ENCODE data around the gene TRMT112.

The TRMT112 gene

DNA sequence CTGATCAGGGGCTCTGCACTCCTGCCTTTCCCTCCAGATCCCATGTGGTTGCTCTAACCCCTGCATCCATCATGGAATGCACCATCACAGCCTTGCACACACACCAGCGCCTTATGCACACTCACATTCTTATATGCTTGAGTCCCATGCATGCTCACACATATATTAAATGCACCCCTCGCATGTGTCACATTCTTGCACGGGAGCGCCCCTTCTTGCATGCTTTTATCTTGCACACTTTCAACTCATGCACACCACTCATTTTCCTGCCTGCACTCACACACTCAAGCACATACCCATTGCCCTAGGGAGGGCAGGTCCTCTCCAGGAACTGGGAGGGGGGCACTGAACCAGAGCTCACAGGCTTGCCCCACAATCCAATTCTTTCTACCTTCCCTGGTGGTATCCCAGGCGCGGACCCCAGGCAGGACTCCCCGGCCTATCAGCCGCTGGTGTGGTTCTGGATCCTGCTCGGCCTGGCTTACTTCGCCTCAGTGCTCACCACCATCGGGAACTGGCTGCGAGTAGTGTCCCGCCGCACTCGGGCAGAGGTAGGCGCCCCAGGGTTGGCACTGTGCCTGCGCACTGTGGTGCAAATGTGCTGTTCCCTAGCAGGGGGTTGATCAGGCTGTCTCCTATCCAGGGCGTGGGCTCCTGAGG lies 19.5 kb downstream of the TRMT112 start:
- peaks cover 95% of the 10 kb centered on the region for H3K27me3 ChIP-seq
- H3K36me3 ChIP-seq: no peaks in the 10 kb centered on the region
- H3K4me3 ChIP-seq (ENCODE audit: low read depth in 1 of 2, low read length in 1 of 2): no peak overlapping the region
- TF ChIP-seq CTCF (IDR thresholded peaks at IDR 0.05): no peak
- H3K27ac ChIP-seq: no peak overlapping the region
- H3K9me3 ChIP-seq: no peaks in the 10 kb centered on the region
- H3K4me1 ChIP-seq (ENCODE audit: control insufficient read depth in 1 of 2, insufficient read depth in 1 of 2, low read depth in 1 of 2, low read length in 1 of 2): peaks cover 20 to 27% of the 10 kb centered on the region in 2 experiments

GRCh38 chr11:64296830-64297698 lies 20.3 kb downstream of the TRMT112 start:
- no peak overlapping the region for H3K27ac ChIP-seq
- TF ChIP-seq CTCF (IDR thresholded peaks at IDR 0.05): no peak
- no peak overlapping the region for H3K4me3 ChIP-seq (ENCODE audit: low read depth in 1 of 2, low read length in 1 of 2)
- H3K9me3 ChIP-seq: no peaks in the 10 kb centered on the region
- no peaks in the 10 kb centered on the region for H3K36me3 ChIP-seq
- H3K4me1 ChIP-seq (ENCODE audit: control insufficient read depth in 1 of 2, insufficient read depth in 1 of 2, low read depth in 1 of 2, low read length in 1 of 2): peaks cover 20 to 34% of the 10 kb centered on the region in 2 experiments
- peaks cover 97% of the 10 kb centered on the region for H3K27me3 ChIP-seq

GRCh38 chr11:64296236-64296635 lies 21.1 kb downstream of the TRMT112 start:
- no peak overlapping the region for H3K27ac ChIP-seq
- H3K4me1 ChIP-seq (ENCODE audit: control insufficient read depth in 1 of 2, insufficient read depth in 1 of 2, low read depth in 1 of 2, low read length in 1 of 2): peaks cover 16 to 37% of the 10 kb centered on the region in 2 experiments
- no peaks in the 10 kb centered on the region for H3K9me3 ChIP-seq
- peaks cover 98% of the 10 kb centered on the region for H3K27me3 ChIP-seq
- H3K4me3 ChIP-seq (ENCODE audit: low read depth in 1 of 2, low read length in 1 of 2): no peak overlapping the region
- H3K36me3 ChIP-seq: no peaks in the 10 kb centered on the region
- no peak for TF ChIP-seq CTCF (IDR thresholded peaks at IDR 0.05)

- TF ChIP-seq CTCF (IDR thresholded peaks at IDR 0.05): no peak
- H3K4me3 ChIP-seq (ENCODE audit: low read depth in 1 of 2, low read length in 1 of 2): no peak overlapping the region
- peaks cover 14 to 38% of the 10 kb centered on the region in 2 experiments for H3K4me1 ChIP-seq (ENCODE audit: control insufficient read depth in 1 of 2, insufficient read depth in 1 of 2, low read depth in 1 of 2, low read length in 1 of 2)
- no peaks in the 10 kb centered on the region for H3K9me3 ChIP-seq
- no peak overlapping the region for H3K27ac ChIP-seq
- peaks cover 100% of the 10 kb centered on the region for H3K27me3 ChIP-seq
- no peaks in the 10 kb centered on the region for H3K36me3 ChIP-seq
Measured at GRCh38 chr11:64295760-64296159, 21.6 kb downstream of the TRMT112 start.

DNA sequence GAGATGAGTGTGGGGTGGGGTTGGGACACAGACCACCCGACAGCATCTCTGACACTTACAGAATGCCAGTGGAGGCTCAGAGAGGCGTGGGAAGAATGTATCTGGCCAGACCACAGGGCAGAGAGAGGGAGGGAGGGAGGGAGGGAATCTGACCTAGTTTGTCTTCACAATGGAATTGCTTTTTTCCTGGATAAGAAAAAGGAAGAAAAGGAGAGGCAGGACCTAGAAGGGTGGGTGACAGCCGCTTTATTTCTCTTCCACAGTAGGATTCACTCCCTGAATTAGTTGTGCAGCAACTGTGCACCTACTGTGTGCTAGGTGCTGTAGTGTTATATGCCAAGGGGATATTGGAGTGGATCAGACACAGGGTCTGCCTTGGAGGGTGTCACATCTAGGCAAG lies 22.6 kb downstream of the TRMT112 start:
- Histone ChIP-seq H3K4me1 (ENCODE audit: control insufficient read depth in 1 of 2, insufficient read depth in 1 of 2, low read depth in 1 of 2, low read length in 1 of 2) (peaks cover 4 to 28% of the 10 kb centered on the region in 2 experiments), H3K9me3 (no peaks in the 10 kb centered on the region), H3K4me3 (ENCODE audit: low read depth in 1 of 2, low read length in 1 of 2) (no peak overlapping the region), H3K36me3 (no peaks in the 10 kb centered on the region), H3K27me3 (peaks cover 100% of the 10 kb centered on the region), H3K27ac (no peak overlapping the region)
- TF ChIP-seq CTCF (IDR thresholded peaks at IDR 0.05): no peak

Data from neutrophil (primary cell).